Keratinocyte (primary cell): ENCODE measurements around the gene NUDT3. TPM values are rescaled to one million over a fixed set of nuclear protein-coding genes. Genes with fewer than 3 reads are reported as not detected.

Experiments used
- DNase-seq: peaks from one replicate; pipeline ENCODE4 v3.0.0-alpha.2; 2011; ENCODE audit warnings: low read depth, missing footprints, low spot score
- FAIRE-seq: peaks from 2 replicates; lab custom pipeline; 2011; peaks lifted over from hg19 to GRCh38; lab: Jason Lieb, UNC
- H2AFZ ChIP-seq: 2 replicates; pipeline ENCODE4 v1.6.0; 2012; ENCODE audit warnings: low read length, control low read depth, inconsistent platforms; ENCODE audit not compliant: control insufficient read depth
- H3K27ac ChIP-seq: 2 replicates; pipeline ENCODE4 v1.5.1; 2011; ENCODE audit warnings: low read length; ENCODE audit not compliant: control insufficient read depth, insufficient read depth
- H3K27me3 ChIP-seq: 3 replicates; pipeline ENCODE4 v1.6.0; 2011; ENCODE audit warnings: low read length; ENCODE audit not compliant: control insufficient read depth, insufficient read depth; ENCODE audit errors: extremely low read depth
- H3K36me3 ChIP-seq, 2 experiments: 2 replicates in 1 of 2; 3 replicates in 1 of 2; pipeline ENCODE4 v1.5.1; 2011; ENCODE audit warnings: low read length in 2 of 2, mild to moderate bottlenecking in 1 of 2; ENCODE audit not compliant: control insufficient read depth in 2 of 2, insufficient read depth in 2 of 2; ENCODE audit errors: extremely low read depth in 1 of 2
- H3K4me1 ChIP-seq: 3 replicates; pipeline ENCODE4 v1.5.1; 2011; ENCODE audit warnings: low read length; ENCODE audit not compliant: control insufficient read depth, insufficient read depth; ENCODE audit errors: extremely low read depth
- H3K4me2 ChIP-seq: 3 replicates; pipeline ENCODE4 v1.6.0; 2011; ENCODE audit warnings: low read depth, low read length; ENCODE audit not compliant: control insufficient read depth, insufficient read depth; ENCODE audit errors: extremely low read depth
- H3K4me3 ChIP-seq, 3 experiments: fragments of 200-600 bp in 1 of 3; sonication (generic) in 1 of 3; 2 replicates in 2 of 3; 3 replicates in 1 of 3; pipeline ENCODE4 v1.5.1; 2011 to 2016; ENCODE audit warnings: low read length in 3 of 3, mild to moderate bottlenecking in 3 of 3, control low read depth in 2 of 3, inconsistent platforms in 1 of 3, low read depth in 1 of 3, mixed read lengths in 1 of 3, mixed run types in 1 of 3, moderate library complexity in 1 of 3; ENCODE audit not compliant: control insufficient read depth in 2 of 3, insufficient read depth in 2 of 3; ENCODE audit errors: extremely low read depth in 1 of 3
- H3K79me2 ChIP-seq: 2 replicates; pipeline ENCODE4 v1.6.0; 2012; ENCODE audit warnings: low read length; ENCODE audit not compliant: control insufficient read depth, insufficient read depth
- H3K9ac ChIP-seq: 3 replicates; pipeline ENCODE4 v1.6.0; 2011; ENCODE audit warnings: low read length; ENCODE audit not compliant: control insufficient read depth, insufficient read depth; ENCODE audit errors: extremely low read depth
- H3K9me1 ChIP-seq: 3 replicates; pipeline ENCODE4 v1.6.0; 2011; ENCODE audit warnings: low read length; ENCODE audit not compliant: control insufficient read depth, insufficient read depth; ENCODE audit errors: extremely low read depth
- H3K9me3 ChIP-seq: 2 replicates; pipeline ENCODE4 v1.5.1; 2012; ENCODE audit warnings: low read depth, low read length; ENCODE audit not compliant: control insufficient read depth
- H4K20me1 ChIP-seq: 3 replicates; pipeline ENCODE4 v1.6.0; 2011; ENCODE audit warnings: low read length; ENCODE audit not compliant: control insufficient read depth, insufficient read depth; ENCODE audit errors: extremely low read depth
- CTCF ChIP-seq, 3 experiments: IDR thresholded peaks in 1 of 3; conservative IDR thresholded peaks in 1 of 3; optimal IDR thresholded peaks in 1 of 3; 2 replicates in 2 of 3; 3 replicates in 1 of 3; pipeline versions ENCODE3 to v1.5.1; 2011; ENCODE audit warnings: low read length in 3 of 3, mild to moderate bottlenecking in 3 of 3, moderate library complexity in 2 of 3, control low read depth in 1 of 3, inconsistent platforms in 1 of 3; ENCODE audit not compliant: insufficient read depth in 2 of 3; ENCODE audit errors: extremely low read depth in 1 of 3
- EZH2 ChIP-seq: IDR thresholded peaks from one replicate; pipeline ENCODE4 v1.6.1; 2012; ENCODE audit warnings: inconsistent platforms, mild to moderate bottlenecking, low read length, moderate library complexity
- dilution Hi-C: fragments of 300-500 bp; cut with MboI; formaldehyde crosslinking; loops from one replicate; pipeline ENCODE4 v1.7.0; 2020; ENCODE audit warnings: low sequenced_read_pairs; ENCODE audit not compliant: extremely low pct_ligation_motif_present
- polyA plus RNA-seq, 5 experiments: library from polyadenylated mRNA; depleted of rRNA in 3 of 5; stranded (reverse) in 3 of 5; stranded (forward) in 1 of 5; unstranded in 1 of 5; fragments of >200 nt; gene quantifications; 1 replicate in 1 of 5; 2 replicates in 3 of 5; 3 replicates in 1 of 5; pipeline versions ENCODE4 v1.2.1 to v1.2.3, GENCODE V29; 2011 to 2012; ENCODE audit warnings: missing spikeins in 2 of 5, low read depth in 1 of 5, low replicate concordance in 1 of 5

Gene NUDT3
- polyA plus RNA-seq, 1 donor (not counting 4 experiments of a cell fraction or from before 2014, with no cell fraction given) = 16.5 TPM

- TF ChIP-seq EZH2 = no peak
- no peak for TF ChIP-seq CTCF (optimal IDR thresholded peaks at IDR 0.05 in 1 of 3, IDR thresholded peaks at IDR 0.05 in 1 of 3, conservative IDR thresholded peaks at IDR 0.05 in 1 of 3; ENCODE audit: extremely low read depth in 1 of 3, insufficient read depth in 2 of 3, low read length in 3 of 3)
- H3K27me3 ChIP-seq = no peaks in the 10 kb centered on the region
- dilution Hi-C loops = no loop called here
- H3K9me3 ChIP-seq = no peaks in the 10 kb centered on the region
- H3K36me3 ChIP-seq = no peaks in the 10 kb centered on the region
- peaks cover 5% of the 10 kb centered on the region for H3K9me1 ChIP-seq
- H2AFZ ChIP-seq = no peak overlapping the region
- peaks cover 11% of the 10 kb centered on the region for H3K4me1 ChIP-seq
- H3K79me2 ChIP-seq = peaks cover 81% of the 10 kb centered on the region
- no peak overlapping the region for H3K4me2 ChIP-seq
- no peak overlapping the region for H3K4me3 ChIP-seq
- FAIRE-seq = no peak
- H4K20me1 ChIP-seq = peaks cover 3% of the 10 kb centered on the region
- DNase-seq = no peak
- H3K9ac ChIP-seq = no peak overlapping the region
- no peak overlapping the region for H3K27ac ChIP-seq
Measured at GRCh38 chr6:34389034-34389433, 3.4 kb downstream of the NUDT3 start.

GRCh38 chr6:34388421-34388820 lies 4.0 kb downstream of the NUDT3 start:
- H4K20me1 ChIP-seq = peaks cover 3% of the 10 kb centered on the region
- TF ChIP-seq EZH2 (no peak), CTCF (optimal IDR thresholded peaks at IDR 0.05 in 1 of 3, IDR thresholded peaks at IDR 0.05 in 1 of 3, conservative IDR thresholded peaks at IDR 0.05 in 1 of 3; ENCODE audit: extremely low read depth in 1 of 3, insufficient read depth in 2 of 3, low read length in 3 of 3) (no peak)
- peaks cover 11% of the 10 kb centered on the region for H3K4me1 ChIP-seq

More at GRCh38 chr6:34388421-34388820, 4.0 kb downstream of the NUDT3 start:
- no peak for FAIRE-seq
- Histone ChIP-seq H3K4me2 (no peak overlapping the region), H3K4me3 (no peak overlapping the region), H3K9ac (no peak overlapping the region), H3K9me1 (peaks cover 5% of the 10 kb centered on the region), H3K9me3 (no peaks in the 10 kb centered on the region), H3K36me3 (no peaks in the 10 kb centered on the region), H3K27ac (no peak overlapping the region), H3K79me2 (peaks cover 87% of the 10 kb centered on the region), H3K27me3 (no peaks in the 10 kb centered on the region), H2AFZ (no peak overlapping the region)
- dilution Hi-C loops = no loop called here
- no peak for DNase-seq
